ENCODE measurements around the gene ACD.

The ACD gene

DNA sequence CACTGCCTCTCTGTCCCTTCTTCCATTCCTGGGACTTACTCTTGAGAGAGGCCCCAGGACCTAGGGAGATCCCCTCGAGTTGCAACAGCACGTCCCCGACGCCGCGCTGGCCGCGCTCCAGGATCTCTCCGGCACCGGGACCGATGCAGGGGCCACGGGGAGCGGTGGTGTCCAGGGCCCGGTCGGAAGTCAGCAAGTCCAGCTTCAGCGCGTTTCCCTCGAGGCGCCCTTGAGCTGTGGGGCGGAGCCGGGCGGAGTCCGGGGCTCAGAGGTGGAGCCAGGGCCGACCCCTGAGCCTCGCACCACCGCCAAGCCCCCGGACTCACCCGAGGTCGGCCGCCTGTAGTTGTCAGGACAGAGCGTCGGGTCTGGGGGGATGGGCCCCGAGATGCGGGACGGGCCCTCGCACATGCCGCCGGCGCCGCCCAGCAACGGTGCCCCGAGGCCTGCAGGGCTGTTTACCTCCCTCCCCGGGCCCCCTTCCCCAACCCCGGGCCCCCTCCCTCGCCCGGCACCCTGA lies 6.0 kb upstream of the ACD start:
- TF ChIP-seq, protein P1, sequence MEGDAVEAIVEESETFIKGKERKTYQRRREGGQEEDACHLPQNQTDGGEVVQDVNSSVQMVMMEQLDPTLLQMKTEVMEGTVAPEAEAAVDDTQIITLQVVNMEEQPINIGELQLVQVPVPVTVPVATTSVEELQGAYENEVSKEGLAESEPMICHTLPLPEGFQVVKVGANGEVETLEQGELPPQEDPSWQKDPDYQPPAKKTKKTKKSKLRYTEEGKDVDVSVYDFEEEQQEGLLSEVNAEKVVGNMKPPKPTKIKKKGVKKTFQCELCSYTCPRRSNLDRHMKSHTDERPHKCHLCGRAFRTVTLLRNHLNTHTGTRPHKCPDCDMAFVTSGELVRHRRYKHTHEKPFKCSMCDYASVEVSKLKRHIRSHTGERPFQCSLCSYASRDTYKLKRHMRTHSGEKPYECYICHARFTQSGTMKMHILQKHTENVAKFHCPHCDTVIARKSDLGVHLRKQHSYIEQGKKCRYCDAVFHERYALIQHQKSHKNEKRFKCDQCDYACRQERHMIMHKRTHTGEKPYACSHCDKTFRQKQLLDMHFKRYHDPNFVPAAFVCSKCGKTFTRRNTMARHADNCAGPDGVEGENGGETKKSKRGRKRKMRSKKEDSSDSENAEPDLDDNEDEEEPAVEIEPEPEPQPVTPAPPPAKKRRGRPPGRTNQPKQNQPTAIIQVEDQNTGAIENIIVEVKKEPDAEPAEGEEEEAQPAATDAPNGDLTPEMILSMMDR (IDR thresholded peaks at IDR 0.05; ENCODE audit: insufficient read depth, low read depth, low read length, missing control alignments) = no peak
- DNase-seq (ENCODE audit: low read depth) = no peak
- peak overlapping the region; percentile 69 for H3K4me3 ChIP-seq (ENCODE audit: low read depth, low read length)

- TF ChIP-seq, protein P1 (IDR thresholded peaks at IDR 0.05; ENCODE audit: insufficient read depth, low read depth, low read length, missing control alignments) = no peak
- peak overlapping the region; percentile 69 for H3K4me3 ChIP-seq (ENCODE audit: low read depth, low read length)
- DNase-seq (ENCODE audit: low read depth) = no peak
Observed at GRCh38 chr16:67665598-67665997, 5.5 kb upstream of the ACD start.

DNA sequence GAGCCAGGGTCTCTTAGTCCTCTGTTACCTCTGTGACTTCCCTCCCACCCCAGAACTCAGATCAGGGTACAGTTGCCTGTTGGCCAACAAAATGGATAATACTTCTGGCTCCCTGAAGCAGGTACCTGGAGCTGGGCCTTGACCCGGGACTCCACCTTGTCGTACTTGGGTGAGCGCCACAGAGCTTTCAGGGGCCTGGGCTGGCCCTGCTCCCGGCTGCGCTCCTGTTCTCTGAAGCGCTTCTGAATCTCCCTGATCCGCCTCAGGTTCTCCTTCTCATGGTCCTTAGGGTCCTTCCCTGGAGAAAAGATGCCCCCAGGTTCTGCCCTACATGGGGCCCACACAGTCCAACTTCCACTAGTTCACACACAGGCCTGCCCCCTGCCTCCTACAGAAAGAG lies 4.8 kb upstream of the ACD start:
- DNase-seq (ENCODE audit: low read depth) = no peak
- H3K4me3 ChIP-seq (ENCODE audit: low read depth, low read length) = no peak overlapping the region
- TF ChIP-seq, protein P1 (IDR thresholded peaks at IDR 0.05; ENCODE audit: insufficient read depth, low read depth, low read length, missing control alignments) = no peak

GRCh38 chr16:67664258-67664657 lies 4.2 kb upstream of the ACD start:
- no peak for DNase-seq (ENCODE audit: low read depth)
- TF ChIP-seq, protein P1 (IDR thresholded peaks at IDR 0.05; ENCODE audit: insufficient read depth, low read depth, low read length, missing control alignments) = no peak
- no peak overlapping the region for H3K4me3 ChIP-seq (ENCODE audit: low read depth, low read length)

DNA sequence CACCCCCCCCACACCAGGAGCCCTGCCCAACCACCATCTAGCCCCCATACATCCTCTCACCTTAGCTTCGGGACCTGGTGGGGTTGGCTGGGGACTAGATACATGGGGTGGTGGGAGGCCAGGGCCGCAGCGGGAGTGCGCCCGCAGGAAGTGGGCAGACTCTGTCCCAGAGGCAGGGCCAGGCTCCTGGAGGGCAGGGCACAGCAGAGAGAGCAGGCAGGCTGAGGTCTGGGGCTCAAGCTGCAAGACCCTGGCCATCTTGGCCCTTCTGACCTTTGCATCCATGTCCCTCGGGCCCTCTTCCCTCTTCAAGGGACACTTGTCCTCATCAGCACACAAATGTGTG lies 3.8 kb upstream of the ACD start:
- DNase-seq (ENCODE audit: low read depth) = no peak
- TF ChIP-seq, protein P1 (IDR thresholded peaks at IDR 0.05; ENCODE audit: insufficient read depth, low read depth, low read length, missing control alignments) = no peak
- no peak overlapping the region for H3K4me3 ChIP-seq (ENCODE audit: low read depth, low read length)

- DNase-seq (ENCODE audit: low read depth) = no peak
- H3K4me3 ChIP-seq (ENCODE audit: low read depth, low read length) = no peak overlapping the region
Observed at GRCh38 chr16:67663151-67663876, 3.3 kb upstream of the ACD start.

More at GRCh38 chr16:67663151-67663876, 3.3 kb upstream of the ACD start:
- TF ChIP-seq, protein P1 (IDR thresholded peaks at IDR 0.05; ENCODE audit: insufficient read depth, low read depth, low read length, missing control alignments) = peak; percentile 24

All from GM12865 (cell line).